Chondrocyte (in vitro differentiated cells): Measurements from ENCODE around the gene UBE3C. TPM values are rescaled to one million over a fixed set of nuclear protein-coding genes. Genes with fewer than 3 reads are reported as not detected.

Source experiments
- DNase-seq: peaks from one replicate; pipeline ENCODE4 v3.0.0; 2021; ENCODE audit warnings: mixed read lengths, low spot score
- H3K27ac Mint-ChIP-seq: one replicate; pipeline ENCODE4 v1.8.0; 2021; ENCODE audit warnings: mild to moderate bottlenecking, moderate library complexity, mixed read lengths; ENCODE audit not compliant: unreplicated experiment
- H3K27me3 Mint-ChIP-seq: 2 replicates; pipeline ENCODE4 v1.8.0; 2021; ENCODE audit warnings: low read depth, mixed read lengths
- H3K36me3 Mint-ChIP-seq: 2 replicates; pipeline ENCODE4 v1.8.0; 2021; ENCODE audit warnings: low read depth, mixed read lengths
- H3K4me1 Mint-ChIP-seq: 2 replicates; pipeline ENCODE4 v1.8.0; 2021; ENCODE audit warnings: low read depth, mild to moderate bottlenecking, mixed read lengths
- H3K4me3 Mint-ChIP-seq: one replicate; pipeline ENCODE4 v1.8.0; 2021; ENCODE audit warnings: mild to moderate bottlenecking, moderate library complexity, mixed read lengths; ENCODE audit not compliant: unreplicated experiment
- H3K9me3 Mint-ChIP-seq: 2 replicates; pipeline ENCODE4 v1.8.0; 2021; ENCODE audit warnings: low read depth, mixed read lengths
- total RNA-seq: library from RNA; stranded (reverse); gene quantifications from 3 replicates; pipeline ENCODE4 v1.2.1, GENCODE V29; 2021
- TF ChIP-seq, protein P1 (sequence below): fragments of 200-600 bp; sonication (generic); IDR thresholded peaks from 2 replicates; pipeline ENCODE4 v1.5.0; 2021; ENCODE audit warnings: antibody characterized with exemption, mild to moderate bottlenecking, moderate library complexity

The UBE3C gene
- total RNA-seq, 1 donor from 2014 or later: 58.9 TPM

DNA sequence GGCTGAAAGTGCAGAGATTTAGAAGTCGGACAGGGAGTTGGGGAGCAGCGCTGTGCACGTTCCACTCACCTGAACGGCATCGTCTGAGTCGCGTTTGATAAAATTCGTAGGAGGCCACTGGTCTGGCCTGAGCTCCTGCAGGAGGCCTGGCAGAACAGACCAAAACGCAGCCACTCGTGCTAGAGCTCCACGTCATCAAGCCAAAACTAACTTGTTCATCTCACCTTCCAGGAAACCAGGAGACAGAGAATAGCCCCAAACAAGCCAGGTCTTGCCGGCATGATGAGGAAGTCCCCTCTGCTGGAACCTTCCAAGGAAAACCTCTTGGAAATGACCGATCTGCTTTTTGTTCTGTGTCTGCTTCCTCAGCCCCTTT is 154.7 kb downstream of the UBE3C start:
- Mint-ChIP-seq H3K4me3 (no peak overlapping the region), H3K4me1 (peaks cover 5% of the 10 kb centered on the region), H3K27me3 (no peaks in the 10 kb centered on the region), H3K36me3 (no peaks in the 10 kb centered on the region), H3K9me3 (peaks cover 4% of the 10 kb centered on the region), H3K27ac (no peak overlapping the region)
- TF ChIP-seq, protein P1, sequence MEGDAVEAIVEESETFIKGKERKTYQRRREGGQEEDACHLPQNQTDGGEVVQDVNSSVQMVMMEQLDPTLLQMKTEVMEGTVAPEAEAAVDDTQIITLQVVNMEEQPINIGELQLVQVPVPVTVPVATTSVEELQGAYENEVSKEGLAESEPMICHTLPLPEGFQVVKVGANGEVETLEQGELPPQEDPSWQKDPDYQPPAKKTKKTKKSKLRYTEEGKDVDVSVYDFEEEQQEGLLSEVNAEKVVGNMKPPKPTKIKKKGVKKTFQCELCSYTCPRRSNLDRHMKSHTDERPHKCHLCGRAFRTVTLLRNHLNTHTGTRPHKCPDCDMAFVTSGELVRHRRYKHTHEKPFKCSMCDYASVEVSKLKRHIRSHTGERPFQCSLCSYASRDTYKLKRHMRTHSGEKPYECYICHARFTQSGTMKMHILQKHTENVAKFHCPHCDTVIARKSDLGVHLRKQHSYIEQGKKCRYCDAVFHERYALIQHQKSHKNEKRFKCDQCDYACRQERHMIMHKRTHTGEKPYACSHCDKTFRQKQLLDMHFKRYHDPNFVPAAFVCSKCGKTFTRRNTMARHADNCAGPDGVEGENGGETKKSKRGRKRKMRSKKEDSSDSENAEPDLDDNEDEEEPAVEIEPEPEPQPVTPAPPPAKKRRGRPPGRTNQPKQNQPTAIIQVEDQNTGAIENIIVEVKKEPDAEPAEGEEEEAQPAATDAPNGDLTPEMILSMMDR: no peak
- DNase-seq: no peak

DNA sequence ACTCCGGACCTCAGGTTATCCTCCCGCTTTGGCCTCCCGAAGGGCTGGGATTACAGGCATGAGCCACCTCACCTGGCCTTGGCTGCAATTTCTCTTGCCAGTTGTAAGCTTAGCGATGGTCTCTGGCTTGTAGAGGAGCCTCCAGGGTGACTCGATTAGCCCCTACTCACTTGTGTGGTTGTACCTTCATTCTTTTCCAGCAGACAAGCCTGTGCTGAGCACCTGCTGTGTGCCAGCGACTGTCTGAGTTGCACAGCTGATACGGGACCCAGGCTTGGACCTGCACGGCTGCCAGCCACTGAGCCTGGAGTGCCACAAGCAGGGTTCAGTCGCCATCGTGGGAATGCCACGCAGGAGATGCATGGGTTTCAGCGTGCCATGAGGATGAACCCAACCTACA is 156.0 kb downstream of the UBE3C start:
- Mint-ChIP-seq H3K27me3 (no peaks in the 10 kb centered on the region), H3K36me3 (no peaks in the 10 kb centered on the region), H3K27ac (no peak overlapping the region), H3K4me3 (no peak overlapping the region), H3K4me1 (peaks cover 5% of the 10 kb centered on the region), H3K9me3 (no peaks in the 10 kb centered on the region)
- DNase-seq: no peak
- TF ChIP-seq, protein P1: no peak

GRCh38 chr7:157295338-157295737 is 156.6 kb downstream of the UBE3C start:
- Mint-ChIP-seq H3K27ac (no peak overlapping the region), H3K9me3 (no peaks in the 10 kb centered on the region), H3K4me1 (peaks cover 5% of the 10 kb centered on the region), H3K27me3 (no peaks in the 10 kb centered on the region), H3K36me3 (no peaks in the 10 kb centered on the region), H3K4me3 (no peak overlapping the region)
- DNase-seq: no peak
- TF ChIP-seq, protein P1: no peak

DNA sequence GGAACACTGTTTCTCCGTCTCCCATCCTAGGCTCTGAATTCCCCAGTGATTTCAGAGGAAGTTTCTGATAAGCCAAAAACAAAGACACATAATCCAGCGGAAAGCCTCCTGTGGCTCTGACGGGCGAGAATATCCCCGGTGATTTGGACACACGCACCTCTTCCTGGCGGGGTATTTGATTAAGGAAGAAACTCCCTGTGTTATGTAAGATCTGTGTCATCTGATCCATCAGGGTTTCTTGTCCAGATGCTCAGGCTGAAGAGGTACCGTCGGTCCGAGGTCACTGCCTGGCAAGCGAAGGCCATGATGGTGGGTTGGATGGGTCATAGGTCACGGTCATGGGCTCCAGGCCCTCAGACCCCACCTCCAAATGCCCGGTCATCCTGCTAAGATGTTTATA is 158.5 kb downstream of the UBE3C start:
- H3K36me3 Mint-ChIP-seq: no peaks in the 10 kb centered on the region
- no peak overlapping the region for H3K27ac Mint-ChIP-seq
- H3K9me3 Mint-ChIP-seq: no peaks in the 10 kb centered on the region
- TF ChIP-seq, protein P1: no peak
- no peaks in the 10 kb centered on the region for H3K27me3 Mint-ChIP-seq
- peaks cover 15% of the 10 kb centered on the region for H3K4me1 Mint-ChIP-seq
- no peak for DNase-seq
- no peak overlapping the region for H3K4me3 Mint-ChIP-seq

DNA sequence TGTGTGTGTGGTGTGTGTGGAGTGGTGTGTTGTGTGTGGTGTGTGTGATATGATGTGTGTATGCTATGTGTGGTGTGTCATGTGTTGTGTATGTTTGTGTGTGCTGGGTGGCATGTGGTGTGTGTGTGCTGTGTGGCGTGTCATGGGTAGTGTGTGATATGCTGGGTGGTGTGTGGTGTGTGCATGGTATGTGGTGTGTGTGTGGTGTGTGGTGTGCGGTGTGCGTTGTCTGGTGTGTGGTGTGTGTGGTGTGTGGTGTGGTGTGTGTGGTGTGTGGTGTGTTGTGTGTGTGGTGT is 160.5 kb downstream of the UBE3C start:
- Mint-ChIP-seq H3K27me3 (no peaks in the 10 kb centered on the region), H3K9me3 (no peaks in the 10 kb centered on the region), H3K27ac (no peak overlapping the region), H3K36me3 (no peaks in the 10 kb centered on the region), H3K4me1 (peaks cover 17% of the 10 kb centered on the region), H3K4me3 (no peak overlapping the region)
- DNase-seq: no peak
- TF ChIP-seq, protein P1: no peak
